GM21825 (cell line): ENCODE data around the gene NKD1.

Source experiments
- ATAC-seq: cut with Tn5 transposase; IDR thresholded peaks from one replicate; pipeline ENCODE4 v1.9.1; 2021; ENCODE audit warnings: mild to moderate bottlenecking, moderate library complexity; ENCODE audit not compliant: unreplicated experiment

Gene NKD1

DNA sequence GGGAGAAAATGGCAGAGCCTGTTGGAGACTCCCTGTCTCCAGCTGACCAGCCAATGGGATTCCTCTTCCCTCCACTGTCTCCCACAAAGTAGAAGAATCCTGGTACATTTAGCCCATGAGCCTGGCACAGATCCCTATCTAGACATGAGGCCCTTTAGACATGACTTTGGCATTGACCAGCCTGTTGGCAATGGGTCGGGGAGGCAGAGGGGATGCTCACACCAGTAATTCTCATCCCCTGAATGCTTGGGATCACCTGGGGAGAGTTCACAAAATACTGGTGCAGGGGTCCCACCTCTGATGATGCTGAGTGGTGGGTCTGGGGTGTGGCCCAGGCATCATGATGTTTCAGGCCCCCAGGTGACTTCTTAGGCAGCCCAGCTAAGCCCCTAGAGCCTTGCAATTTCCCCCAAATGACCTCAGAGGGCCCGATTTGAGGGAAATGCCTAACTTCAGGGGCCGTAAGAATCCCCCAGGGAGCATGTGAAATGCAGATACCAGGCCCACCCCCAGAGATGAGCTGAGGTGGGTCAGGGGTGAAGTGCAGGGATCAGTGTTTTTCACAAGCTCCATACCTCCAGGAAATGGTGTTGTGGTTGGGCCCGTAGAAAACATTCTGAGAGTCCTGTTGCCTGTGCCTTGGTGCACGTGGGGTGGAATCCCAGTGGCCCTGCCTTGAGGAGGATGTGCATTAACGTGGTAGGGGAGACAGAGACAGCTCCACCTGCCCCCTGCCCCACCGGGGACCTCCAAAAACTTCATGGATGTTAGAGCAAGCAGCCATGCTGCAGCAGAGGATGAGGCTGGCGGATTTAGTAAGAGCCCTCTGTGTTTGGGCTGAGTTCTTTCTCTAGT lies 90.8 kb downstream of the NKD1 start:
- no peak for ATAC-seq

DNA sequence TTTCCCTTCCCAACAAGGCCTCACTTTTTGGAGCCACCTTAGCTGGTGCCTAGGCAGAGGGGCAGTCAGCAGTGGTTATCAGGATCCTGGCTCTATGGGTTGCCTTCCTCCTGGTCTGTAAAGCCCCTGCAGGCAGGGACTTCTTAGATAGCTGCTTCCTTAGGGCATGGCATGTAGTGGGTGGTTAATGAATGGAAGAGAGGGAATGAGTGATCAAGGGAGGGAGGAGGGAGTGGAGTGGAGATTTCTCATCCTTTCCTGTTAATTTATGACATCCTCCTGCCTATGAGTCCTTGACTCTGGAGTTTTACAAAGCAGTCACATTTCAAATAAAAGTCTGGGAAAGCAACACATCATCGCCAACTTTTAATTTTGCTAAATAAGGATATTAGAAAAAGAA lies 92.2 kb downstream of the NKD1 start:
- no peak for ATAC-seq

DNA sequence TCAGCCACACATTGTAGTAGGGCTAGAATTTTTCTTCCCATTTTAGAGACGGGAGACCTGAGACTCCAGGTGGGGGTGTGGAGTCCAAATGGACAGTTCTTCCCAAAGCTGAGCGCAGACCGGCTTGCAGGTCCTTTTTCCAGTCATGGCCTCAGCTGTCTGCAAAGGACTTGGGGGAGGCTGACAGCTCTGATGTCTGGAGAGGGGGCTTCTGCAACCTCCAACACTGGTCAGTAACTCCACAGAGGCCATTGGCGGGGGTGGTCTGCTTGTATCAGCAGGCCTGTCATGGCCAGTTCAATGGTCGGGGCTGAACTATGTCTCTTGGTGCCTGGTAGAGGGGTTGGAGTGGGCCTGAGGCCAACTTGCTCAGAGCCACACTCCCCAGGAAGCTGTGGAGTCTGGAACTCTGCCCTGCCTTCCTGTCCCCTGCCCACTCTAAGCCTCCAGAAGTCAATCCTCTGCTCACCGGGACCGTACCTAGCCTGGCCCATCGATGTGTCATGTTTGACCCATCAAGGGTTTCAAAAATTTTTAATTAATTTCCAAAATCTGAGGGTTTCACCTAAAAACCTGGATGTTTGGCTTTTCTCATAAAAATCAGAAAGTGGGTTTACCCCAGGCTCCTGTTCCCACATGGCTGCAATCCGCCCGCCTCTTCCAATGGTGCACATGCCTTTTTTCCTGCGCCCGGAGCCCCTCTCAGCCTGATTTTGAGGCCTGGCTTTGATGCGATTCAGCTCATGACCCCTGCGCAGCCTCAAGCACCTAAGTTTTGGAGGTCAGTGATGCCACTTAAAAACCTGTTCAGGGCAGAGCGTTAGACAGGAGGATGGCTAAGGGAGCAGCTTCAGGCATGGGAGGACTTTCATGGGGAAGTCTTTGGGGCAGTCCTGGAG lies 93.0 kb downstream of the NKD1 start:
- ATAC-seq, result no peak

DNA sequence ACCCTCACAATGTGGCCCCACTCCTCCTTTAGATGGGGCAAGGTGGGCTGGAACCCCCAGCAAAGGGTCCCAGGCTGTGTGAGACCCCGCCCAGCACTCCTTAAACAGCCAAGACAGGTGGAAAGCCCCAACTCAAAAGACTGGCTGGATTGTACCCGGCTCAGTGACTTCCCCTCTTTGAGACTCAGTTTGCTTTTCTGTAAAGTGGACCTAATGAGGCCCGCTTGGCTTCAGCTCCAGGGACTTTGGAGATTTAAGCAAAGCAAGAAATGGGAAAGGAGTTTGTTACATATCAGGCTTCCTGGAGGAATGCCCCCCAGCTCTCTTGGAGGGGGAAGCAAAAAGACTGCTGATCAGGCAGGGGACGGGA lies 93.6 kb downstream of the NKD1 start:
- no peak for ATAC-seq

DNA sequence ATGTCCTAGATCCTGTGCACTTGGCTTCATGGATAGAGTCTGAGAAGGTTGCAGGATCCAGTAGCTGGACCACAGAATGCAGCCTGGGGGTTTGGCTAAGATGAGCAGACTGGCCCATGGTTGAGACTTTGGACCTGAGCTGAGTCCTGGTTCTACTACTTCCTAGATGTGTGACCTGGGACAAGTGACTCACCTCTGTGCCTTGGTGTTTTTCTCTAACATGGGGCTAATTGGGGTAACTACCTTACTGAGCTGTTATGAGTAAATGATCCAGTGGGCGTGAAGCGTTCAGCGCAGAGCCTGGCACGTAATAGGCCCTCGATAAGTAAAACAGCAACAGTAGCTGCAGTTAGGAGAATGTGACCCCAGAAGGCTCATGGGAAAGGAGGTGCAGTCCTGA lies 94.2 kb downstream of the NKD1 start:
- no peak for ATAC-seq

DNA sequence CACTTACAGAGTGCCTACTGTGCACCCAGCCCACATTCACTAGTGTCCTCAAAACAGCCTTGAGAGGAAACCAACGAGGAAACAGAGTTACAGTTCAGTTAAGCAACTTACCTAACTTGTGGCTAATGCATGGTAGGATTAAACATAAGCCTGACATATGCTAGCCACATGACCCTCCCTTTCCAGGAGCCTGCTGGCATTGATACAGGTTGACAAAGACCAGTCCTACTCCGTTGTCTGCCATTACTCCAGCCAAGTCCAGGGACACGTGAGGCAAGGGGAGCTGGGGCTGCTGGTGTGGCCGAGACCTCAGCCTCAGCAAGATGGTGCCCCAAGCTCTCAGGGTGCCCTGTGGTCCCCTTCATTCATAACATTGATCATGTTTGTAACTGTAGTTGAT lies 95.0 kb downstream of the NKD1 start:
- no peak for ATAC-seq

DNA sequence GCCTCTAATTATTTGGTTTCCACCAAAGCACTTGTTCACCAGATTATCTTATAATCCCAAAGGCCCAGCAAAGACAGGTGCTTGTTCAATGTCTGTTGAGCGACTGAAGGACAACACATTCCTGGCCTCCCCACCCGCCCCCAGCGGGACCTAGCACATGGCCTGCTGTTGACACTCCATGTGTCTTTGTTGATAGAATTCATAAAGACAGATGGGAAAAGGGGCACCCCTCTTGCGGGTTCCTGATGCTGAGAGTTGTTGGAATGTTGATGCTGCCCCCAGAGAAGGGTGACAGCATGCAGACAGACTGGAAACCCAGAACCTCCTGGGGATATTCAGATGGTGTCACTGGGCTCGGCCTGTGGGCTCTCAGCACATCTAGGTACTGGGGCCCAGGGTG lies 96.0 kb downstream of the NKD1 start:
- no peak for ATAC-seq

DNA sequence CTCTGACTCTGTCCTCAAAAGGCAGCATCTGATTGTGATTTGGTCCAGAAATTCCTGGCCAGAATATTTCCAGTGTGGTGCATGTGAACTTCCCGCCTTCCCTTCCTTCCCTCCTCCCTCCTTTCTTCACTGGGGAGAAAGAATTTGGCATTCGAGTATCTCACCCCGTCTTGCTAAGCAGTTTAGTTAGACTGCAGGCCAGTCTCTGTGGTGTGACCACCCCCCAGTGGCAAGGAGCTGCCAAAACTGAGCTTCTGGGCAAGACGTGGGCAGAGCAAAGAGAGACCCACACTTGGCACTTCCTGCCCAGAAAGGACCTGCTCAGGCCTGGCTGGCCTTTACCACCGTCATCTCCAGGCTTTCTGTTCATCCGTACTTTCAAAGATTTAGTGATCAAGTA lies 96.5 kb downstream of the NKD1 start:
- ATAC-seq, result no peak

DNA sequence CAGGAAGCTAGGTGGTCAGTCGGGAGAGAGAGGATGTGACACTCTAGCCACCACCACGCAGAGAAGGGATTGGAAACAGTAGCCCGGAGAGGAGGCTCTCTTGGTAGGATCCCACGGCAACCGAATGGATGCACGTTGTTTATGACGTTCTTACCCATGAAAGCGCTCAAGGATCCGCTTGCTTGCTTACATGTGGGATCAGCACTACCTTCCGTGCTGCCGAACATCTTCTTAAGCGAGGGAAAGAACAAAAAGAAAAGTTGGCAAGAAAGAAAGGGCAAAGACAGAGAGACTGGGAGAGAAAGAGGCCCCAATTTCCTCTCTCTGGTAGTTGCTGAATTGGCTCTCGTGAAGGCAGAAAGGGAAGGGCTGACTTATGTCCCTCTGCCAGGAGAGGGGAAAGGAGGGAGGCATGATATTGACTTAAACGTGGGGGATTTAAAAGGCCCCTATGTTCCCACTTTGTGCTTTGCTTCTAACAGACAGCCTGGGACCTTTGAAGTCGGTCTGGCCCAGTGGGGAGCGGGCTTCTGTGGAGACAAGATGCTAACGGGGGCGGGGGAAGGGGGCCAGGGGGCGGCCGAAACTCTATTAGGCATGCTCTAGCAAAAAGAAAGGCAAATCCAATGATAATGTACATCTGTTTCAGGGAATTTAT lies 97.5 kb downstream of the NKD1 start:
- no peak for ATAC-seq

DNA sequence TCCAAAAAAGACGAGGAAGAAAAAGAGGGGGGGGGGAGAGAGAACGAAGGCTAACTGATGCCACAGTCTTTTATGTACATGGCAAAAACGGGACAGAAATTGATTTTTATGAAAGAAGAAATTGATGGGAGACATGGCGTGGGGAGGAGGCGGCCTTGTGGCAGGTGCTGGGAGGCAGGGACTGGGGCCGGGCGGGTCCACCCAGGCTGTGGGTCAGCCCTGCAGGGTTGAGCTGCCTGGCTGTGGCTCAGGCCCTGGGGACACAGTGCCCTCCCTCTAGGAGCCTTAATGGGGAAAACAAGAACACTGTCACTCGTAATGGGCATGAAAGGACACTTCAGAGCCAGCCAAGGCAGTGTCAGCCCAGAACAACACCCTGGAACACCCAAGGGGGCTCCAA lies 98.1 kb downstream of the NKD1 start:
- ATAC-seq, result no peak

DNA sequence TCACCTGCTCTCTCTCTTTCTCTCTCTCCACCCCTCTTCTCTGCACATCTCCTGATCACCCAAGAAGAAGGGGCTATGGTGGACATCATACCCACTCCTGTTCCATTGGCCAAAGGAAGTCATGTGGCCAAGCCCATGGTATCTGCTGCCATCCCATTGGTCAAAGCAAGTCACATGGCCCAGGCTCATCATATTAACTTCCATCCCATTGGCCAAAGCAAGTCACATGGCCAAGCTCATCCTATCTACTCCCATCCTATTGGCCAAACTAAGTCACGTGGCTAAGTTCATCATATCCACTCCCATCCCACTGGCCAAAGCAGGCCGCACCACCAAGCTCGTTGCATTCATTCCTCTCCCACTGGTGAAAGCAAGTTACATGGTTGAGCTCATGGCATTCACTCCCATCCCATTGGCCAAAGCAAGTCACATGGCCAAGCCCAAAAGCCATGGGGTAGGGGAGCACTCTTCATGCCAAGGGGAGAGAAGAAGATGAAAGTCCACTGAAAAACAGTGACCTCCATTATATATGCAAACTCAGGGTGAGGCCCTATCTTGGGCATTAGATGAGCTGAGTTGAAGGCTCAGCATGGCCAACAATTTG lies 103.7 kb downstream of the NKD1 start:
- no peak for ATAC-seq

DNA sequence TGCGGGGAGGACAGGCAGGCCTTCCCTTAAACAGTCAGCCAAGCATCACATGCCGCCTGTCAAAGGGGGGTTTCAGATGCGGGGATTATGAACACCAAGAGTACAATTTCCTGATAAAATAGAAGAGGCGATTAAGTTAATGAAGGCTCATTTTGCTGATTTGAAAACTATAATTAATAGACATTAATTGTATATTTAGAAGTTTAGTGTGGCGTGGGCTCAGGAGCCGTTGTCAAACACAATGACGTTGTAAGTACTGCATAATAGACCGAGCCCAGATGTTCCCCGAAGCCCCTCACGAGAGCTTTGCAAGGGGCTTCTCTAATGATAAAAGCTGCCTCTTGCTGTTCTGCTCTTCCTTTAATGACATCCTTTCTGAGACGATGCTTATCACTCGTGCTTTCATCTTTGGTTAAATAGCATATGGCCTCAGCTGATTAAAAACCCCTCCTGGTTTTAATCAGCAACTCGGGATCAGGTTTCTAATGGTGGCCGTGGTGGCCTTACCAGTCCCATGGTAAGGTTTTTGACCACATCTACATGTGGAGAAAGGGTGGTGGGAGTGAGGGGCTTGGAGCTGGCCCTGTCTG lies 104.7 kb downstream of the NKD1 start:
- no peak for ATAC-seq

DNA sequence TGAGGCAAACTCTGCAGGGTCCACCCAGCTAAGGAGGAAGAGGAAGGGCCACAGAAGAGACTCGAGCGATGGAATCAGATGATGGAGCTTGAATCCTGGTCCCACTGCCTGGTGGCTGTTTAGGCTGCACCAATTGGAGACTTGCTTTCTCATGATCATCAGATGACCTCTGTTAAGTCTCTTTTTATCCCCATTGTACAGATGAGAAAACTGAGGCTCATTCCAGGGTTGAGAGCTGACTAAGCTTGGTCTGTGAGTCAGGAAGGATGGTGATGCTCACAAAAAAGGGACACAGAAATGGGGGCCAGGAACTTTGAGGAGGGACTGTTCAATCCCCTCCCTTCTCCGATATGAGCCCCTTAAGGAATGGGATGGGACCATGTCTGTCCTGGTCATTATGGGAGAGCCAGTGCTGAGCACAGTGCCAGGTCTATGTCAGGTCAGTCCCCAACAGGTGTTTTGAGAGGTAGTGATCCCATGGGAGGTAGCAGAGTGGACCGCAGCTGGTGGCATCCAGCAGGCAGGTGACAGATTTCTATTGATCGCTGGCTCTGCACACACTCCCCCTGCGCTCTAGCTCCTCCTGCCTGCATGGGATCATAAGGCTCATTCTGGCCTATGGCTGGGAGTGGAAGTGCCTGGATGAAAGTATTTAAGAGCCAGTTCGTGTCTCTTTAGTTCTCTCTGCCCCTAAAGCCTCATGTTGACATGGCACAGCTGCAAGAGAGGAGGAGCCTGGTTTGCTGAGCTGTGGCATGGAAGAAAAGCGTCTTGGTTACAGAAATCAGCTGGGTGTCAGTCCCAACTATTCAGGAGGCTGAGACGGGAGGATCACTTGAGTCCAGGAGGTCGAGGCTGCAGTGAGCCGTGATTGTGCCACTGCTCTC lies 105.7 kb downstream of the NKD1 start:
- ATAC-seq, result no peak

DNA sequence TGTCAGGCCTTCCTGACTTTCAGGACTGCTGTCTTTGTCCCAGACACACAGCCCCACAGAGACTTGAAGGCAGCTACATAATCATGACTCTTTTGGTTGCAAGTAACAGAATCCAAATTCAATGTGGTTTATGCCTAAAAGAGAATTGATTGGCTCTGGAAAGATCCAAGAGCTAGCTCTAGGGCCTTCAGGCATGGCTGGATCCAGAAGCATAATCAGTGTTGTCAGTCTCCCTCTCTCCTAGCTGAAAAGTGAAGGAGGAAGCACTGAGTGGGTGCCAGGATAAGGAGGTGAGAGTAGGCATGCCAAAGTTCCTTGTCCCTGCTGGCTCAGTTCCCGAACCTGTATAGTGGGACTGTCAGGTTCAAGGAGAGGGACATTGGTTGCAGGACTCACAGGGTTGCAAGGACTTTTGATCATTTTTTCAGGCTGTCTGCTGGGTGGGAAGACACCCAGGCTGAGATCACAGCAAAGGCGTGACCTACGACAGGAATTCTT lies 107.4 kb downstream of the NKD1 start:
- ATAC-seq, result no peak

DNA sequence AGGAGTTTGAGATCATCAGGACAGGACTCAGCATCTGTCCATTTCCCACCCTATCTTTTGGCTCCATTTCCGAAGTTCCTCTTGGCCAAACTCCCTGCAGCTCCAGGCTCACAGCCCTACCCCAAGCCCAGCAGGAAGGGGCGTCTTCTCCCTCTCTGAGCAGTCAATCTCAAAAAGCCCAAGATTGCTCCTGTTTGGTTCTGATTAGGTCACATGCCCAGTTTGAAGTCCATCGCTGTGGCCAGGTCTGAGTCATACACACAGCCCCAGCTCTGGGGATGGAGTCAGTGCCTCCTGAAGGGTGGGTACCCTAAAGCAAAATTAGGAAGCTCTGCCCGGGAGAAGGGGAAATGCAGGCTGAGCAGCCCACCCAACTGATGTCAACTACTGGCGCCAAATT lies 109.0 kb downstream of the NKD1 start:
- ATAC-seq, result no peak

DNA sequence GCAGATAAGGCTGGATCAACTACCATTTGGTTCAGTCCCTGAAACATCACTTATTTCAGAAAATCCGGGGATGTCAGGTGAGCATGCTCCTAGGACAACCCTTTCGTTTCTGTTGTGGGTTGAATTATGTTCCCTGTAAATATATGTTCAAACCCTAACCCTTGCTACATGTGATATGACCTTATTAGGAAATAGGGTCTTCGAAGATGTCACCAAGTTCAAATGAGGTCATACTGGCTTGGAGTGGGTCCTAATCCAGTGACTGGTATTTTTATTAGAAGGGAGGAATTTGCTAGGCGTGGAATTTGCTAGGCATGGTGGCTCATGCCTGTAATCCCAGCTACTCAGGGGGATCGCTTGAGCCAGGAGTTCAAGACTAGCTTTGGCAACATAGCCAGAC lies 111.6 kb downstream of the NKD1 start:
- ATAC-seq, result no peak

DNA sequence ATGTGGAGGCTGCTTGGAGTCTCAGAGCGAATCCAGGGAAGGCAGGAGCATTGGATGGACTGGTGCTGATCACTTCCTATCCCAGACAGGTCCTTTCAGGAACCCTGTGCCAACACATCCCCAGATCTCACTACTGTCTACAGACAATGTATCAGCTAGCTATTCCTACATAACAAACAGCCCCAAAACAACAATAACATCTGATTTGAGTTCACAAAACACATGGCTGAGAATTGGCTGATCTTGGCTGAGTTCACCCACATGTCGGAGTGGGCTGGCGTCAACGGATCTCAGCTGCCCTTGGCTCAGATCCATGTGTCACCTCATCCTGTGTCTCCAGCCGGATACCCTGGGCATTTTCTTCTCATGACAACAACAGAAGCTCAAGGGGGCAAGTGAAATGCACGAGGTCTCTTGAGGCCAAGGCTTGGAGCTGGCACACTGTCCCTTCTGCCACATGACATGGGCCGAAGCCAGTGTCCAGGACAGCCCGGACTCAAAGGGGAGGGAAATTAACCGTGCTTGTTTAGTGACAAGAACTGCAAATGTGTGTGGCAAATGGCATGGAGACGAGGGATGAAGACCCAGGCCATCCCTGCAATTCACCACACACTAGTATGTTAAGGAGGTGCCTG lies 114.2 kb downstream of the NKD1 start:
- ATAC-seq, result no peak

DNA sequence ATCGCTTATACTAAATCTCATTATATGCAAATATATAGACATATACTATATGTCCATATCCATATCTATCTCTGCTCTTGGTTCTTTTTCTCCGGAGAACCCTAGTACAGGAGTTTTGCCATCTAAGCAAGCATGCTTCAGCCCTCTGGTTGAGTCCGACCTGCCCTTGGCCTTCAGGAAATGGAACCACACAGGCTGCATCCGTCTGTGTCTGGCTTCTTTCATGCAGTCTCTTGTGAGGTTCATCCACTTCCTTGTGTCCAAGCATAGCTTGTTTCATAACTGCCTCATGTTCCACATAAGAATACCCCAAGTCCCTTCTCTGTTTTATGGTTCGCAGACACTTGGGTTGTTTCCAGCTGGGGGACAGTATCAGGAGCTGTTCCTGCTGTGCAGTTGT lies 116.1 kb downstream of the NKD1 start:
- ATAC-seq, result no peak
